ENCODE results near the gene CFAP99. TPM values are rescaled to one million over a fixed set of nuclear protein-coding genes. Genes with fewer than 3 reads are reported as not detected.

CFAP99 gene
- total RNA-seq, 1 donor from 2014 or later, result 0.28 TPM

GRCh38 chr4:2511645-2512131, 92.9 kb downstream of the CFAP99 start:
- no peak for ATAC-seq

Other genes with a start within 250 kb of the CFAP99 start
- 5.7 TPM for gene HAUS3, start 176.8 kb upstream of the CFAP99 start, total RNA-seq
- 1.1 TPM for gene POLN, start 176.8 kb upstream of the CFAP99 start, total RNA-seq
- gene MXD4, start 156.8 kb upstream of the CFAP99 start, total RNA-seq, result 21.1 TPM
- gene ZFYVE28, start 310 bp upstream of the CFAP99 start, total RNA-seq, result 5.3 TPM
- 34.6 TPM for gene RNF4, start 50.2 kb downstream of the CFAP99 start, total RNA-seq
- gene FAM193A, start 117.7 kb downstream of the CFAP99 start, total RNA-seq, result 12.0 TPM